Adrenal gland (tissue), 12 donors: Measurements from ENCODE around the gene PRDM4. TPM values are rescaled to one million over a fixed set of nuclear protein-coding genes. Genes with fewer than 3 reads are reported as not detected.

Experiments used
- DNase-seq, 7 donors: peaks; one replicate each; pipeline ENCODE4 v3.0.0-alpha.2; 2019 to 2020
- H3K27ac ChIP-seq, 5 donors: fragments of 200-600 bp; sonication (generic) in 4 of 5; 1 replicate in 3 of 5; 2 replicates in 2 of 5; pipeline versions ENCODE4 v1.5.1 to v1.8.0; 2016 to 2020; ENCODE audit warnings: mild to moderate bottlenecking in 1 of 5
- H3K27me3 ChIP-seq: fragments of 200-600 bp; 2 replicates; pipeline ENCODE4 v1.8.0; 2021
- H3K36me3 ChIP-seq, 2 donors: fragments of 200-600 bp; replicated peaks in 1 of 2; 1 replicate in 1 of 2; 2 replicates in 1 of 2; pipeline versions ENCODE4 v1.5.1 to v1.8.0; 2018 to 2022
- H3K4me1 ChIP-seq, 2 donors: fragments of 200-600 bp; replicated peaks in 1 of 2; 1 replicate in 1 of 2; 2 replicates in 1 of 2; pipeline versions ENCODE4 v1.5.1 to v1.8.0; 2018 to 2021
- H3K4me3 ChIP-seq, 4 donors: fragments of 200-600 bp; sonication (generic) in 3 of 4; one replicate each; pipeline ENCODE4 v1.5.1; 2016 to 2018
- H3K9me3 ChIP-seq, 3 donors: fragments of 200-600 bp; sonication (generic) in 1 of 3; replicated peaks in 1 of 3; 1 replicate in 2 of 3; 2 replicates in 1 of 3; pipeline versions ENCODE4 v1.5.1 to v1.8.0; 2016 to 2021
- POLR2A ChIP-seq, 2 donors: fragments of 450-650 bp; IDR thresholded peaks; one replicate each; pipeline ENCODE4 v1.6.1; 2017; ENCODE audit warnings: antibody characterized with exemption in 2 of 2, mild to moderate bottlenecking in 2 of 2, moderate library complexity in 1 of 2
- WGBS, 4 donors: extraction: QIAGEN DNeasy Blood & Tissue Kit in 2 of 4; methylation state at CpG; one replicate each; pipeline versions ENCODE4 v1.1.5 to v1.1.7; 2013 to 2017; 5-methylcytosine and 5-hydroxymethylcytosine counted together
- intact Hi-C, 2 donors: fragments of 100-400 bp; cut with DNase I; formaldehyde crosslinking; loops; one replicate each; pipeline versions ENCODE4 v1.14.1 to v1.15.0; 2022 to 2023
- polyA plus RNA-seq, 3 donors: library from polyadenylated mRNA; stranded (reverse); fragments of 200-250 nt in 2 of 3; fragments of 350-450 nt in 1 of 3; fragmentation: Illumina TruSeq in 1 of 3; extraction: RNeasy Lipid Tissue Mini Kit (QIAGEN cat#74804) in 1 of 3; gene quantifications; one replicate each; pipeline ENCODE4 v1.2.3, GENCODE V29; 2013 to 2014
- total RNA-seq, 9 donors: library from RNA; depleted of rRNA in 4 of 9; stranded (reverse); fragments of >200 nt in 4 of 9; fragments of 120-200 nt in 1 of 9; fragmentation: NEBNext Ultra II Directional in 1 of 9; extraction: Animal tissue kit (Norgen Biotek cat#: 25700) in 1 of 9; gene quantifications; one replicate each; pipeline versions ENCODE4 v1.1.0 to v1.2.4, GENCODE V29; 2013 to 2023
- TF ChIP-seq, protein P1 (sequence below), 6 experiments: fragments of 450-650 bp in 4 of 6; fragments of 200-600 bp in 2 of 6; sonication (generic) in 1 of 6; IDR thresholded peaks; 1 replicate in 5 of 6; 2 replicates in 1 of 6; pipeline versions ENCODE4 v1.5.1 to v1.8.0; 2016 to 2021; ENCODE audit warnings: antibody characterized with exemption in 6 of 6, mild to moderate bottlenecking in 2 of 6, moderate library complexity in 1 of 6
- donor health status: healthy with polysubstance abuse.
- donor health status: Bipolar disorder and iron deficiency.
- donor health status: DM: yes; HTN: yes; CAD: no.
- donor health status: DM: no; HTN: no; CAD: no.
- donor health status: DM: no; HTN: no; CAD: no.
- donor health status: DM: yes; HTN: yes; CAD: no.

PRDM4 gene
- total and polyA plus RNA-seq, 12 donors, result 10.0 to 31.5 (median 22.2) TPM

DNA sequence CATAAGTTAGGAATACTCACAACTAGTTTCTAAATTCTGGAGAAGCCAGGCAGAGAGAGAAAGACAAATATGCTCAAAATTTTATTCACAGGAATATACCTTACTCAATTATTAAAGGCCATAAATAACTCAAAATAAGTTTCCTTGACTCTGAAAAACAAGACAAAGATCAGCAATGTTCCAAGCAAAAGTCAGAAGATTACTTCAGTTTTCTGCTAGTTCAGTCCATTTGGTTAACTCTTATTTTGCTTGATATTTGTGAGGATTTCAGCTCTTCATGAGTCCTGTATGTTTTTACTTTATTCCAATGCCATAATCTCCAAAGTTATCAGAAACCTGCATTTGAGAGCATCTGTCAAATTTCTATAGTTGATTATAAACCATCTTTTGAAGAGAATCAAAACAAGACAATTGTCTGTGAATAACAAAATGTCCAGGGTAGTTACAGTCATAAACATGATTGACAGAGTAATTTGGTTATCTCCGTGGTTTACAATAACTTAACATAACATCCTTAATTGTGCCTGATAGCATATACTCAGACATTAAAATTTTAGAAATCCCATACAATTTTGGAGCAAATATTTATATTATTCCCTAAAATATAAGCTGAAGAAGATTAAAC, 30.6 kb upstream of the PRDM4 start:
- Histone ChIP-seq H3K4me1 (no peaks in the 10 kb centered on the region), H3K9me3 (no peaks in the 10 kb centered on the region), H3K4me3 (no peak overlapping the region), H3K27ac (no peak overlapping the region), H3K27me3 (peaks cover 7% of the 10 kb centered on the region), H3K36me3 (no peaks in the 10 kb centered on the region)
- TF ChIP-seq POLR2A (IDR thresholded peaks at IDR 0.05), result no peak
- TF ChIP-seq, protein P1, sequence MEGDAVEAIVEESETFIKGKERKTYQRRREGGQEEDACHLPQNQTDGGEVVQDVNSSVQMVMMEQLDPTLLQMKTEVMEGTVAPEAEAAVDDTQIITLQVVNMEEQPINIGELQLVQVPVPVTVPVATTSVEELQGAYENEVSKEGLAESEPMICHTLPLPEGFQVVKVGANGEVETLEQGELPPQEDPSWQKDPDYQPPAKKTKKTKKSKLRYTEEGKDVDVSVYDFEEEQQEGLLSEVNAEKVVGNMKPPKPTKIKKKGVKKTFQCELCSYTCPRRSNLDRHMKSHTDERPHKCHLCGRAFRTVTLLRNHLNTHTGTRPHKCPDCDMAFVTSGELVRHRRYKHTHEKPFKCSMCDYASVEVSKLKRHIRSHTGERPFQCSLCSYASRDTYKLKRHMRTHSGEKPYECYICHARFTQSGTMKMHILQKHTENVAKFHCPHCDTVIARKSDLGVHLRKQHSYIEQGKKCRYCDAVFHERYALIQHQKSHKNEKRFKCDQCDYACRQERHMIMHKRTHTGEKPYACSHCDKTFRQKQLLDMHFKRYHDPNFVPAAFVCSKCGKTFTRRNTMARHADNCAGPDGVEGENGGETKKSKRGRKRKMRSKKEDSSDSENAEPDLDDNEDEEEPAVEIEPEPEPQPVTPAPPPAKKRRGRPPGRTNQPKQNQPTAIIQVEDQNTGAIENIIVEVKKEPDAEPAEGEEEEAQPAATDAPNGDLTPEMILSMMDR (IDR thresholded peaks at IDR 0.05), result no peak
- WGBS, 4 donors, result 61 to 89% (median 71%) methylated on average over 1 of the region's 1 CpG
- intact Hi-C loops, result no loop called here
- no peak for DNase-seq

DNA sequence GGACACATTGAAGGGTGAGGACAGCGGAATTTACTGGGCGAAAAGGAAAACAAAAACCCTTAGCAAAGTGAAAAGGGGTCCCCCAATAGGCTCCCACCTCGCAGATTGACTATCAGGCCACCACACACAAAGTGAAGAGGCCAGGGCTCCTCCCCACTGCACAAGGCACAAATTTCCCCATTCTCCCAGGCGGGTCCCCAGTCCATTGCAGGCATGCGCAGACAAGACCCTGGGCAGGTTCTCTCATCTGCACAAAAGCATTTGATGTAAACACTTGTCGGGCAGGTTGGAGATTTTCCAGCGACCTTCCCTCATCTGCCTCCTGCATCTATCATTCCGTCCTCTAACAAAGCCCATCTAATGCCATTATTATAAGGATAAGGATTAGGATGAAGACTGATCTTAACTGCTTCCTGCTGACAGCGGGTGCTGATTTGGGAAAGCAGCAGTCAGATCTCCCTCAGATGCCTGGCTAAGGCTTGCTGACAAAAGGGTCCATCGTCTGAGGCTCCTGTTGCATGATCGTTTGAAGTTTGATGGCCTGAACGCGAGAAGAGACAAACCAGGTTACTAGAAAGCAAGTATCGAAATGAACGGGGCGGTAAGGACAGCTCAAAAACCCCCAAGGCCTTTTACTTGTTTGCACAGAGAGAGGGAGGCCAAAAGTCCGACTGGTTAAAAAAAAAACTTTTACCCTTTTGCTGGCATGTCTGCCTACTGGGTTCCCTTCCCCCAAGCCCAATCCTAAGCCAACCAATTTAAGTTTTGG, 27.9 kb upstream of the PRDM4 start:
- H3K9me3 ChIP-seq, result no peaks in the 10 kb centered on the region

DNA sequence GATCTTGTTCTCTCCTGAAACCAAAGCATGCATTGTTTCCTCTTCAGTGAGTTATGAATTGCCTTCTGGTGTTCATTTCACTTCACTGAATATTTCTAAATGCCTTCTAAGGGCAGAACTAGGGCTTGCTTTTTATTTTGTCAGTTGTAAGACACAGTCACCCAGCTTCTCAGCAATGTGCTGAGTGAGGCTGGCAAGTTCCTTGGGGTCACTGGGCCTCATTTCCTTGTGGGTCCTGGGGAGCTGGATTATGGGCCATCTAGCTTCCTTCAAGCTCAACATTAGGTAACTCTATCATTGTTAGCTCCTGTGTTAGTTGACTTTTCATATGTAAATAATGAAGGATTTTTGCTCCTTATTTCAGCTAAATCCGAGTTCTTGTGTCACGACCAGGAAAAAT, 27.3 kb upstream of the PRDM4 start:
- intact Hi-C loops, result no loop called here
- no peaks in the 10 kb centered on the region for H3K36me3 ChIP-seq
- DNase-seq, result no peak
- 78 to 93% (median 79%) methylated on average over 2 of the region's 2 CpGs for WGBS, 4 donors
- H3K4me1 ChIP-seq, result no peaks in the 10 kb centered on the region
- no peak overlapping the region for H3K4me3 ChIP-seq
- H3K27me3 ChIP-seq, result peaks cover 6% of the 10 kb centered on the region
- no peaks in the 10 kb centered on the region for H3K9me3 ChIP-seq
- TF ChIP-seq, protein P1 (IDR thresholded peaks at IDR 0.05), result no peak
- H3K27ac ChIP-seq, result no peak overlapping the region

More for the DNA sequence above, 27.9 kb upstream of the PRDM4 start:
- Histone ChIP-seq H3K4me1 (no peaks in the 10 kb centered on the region), H3K27me3 (peaks cover 7% of the 10 kb centered on the region), H3K27ac (no peak overlapping the region), H3K36me3 (no peaks in the 10 kb centered on the region), H3K4me3 (no peak overlapping the region)
- intact Hi-C loops, result no loop called here
- no peak for TF ChIP-seq POLR2A (IDR thresholded peaks at IDR 0.05)
- TF ChIP-seq, protein P1 (IDR thresholded peaks at IDR 0.05), result no peak
- WGBS, 4 donors, result 69 to 76% (median 72%) methylated on average over 17 of the region's 17 CpGs
- no peak for DNase-seq

DNA sequence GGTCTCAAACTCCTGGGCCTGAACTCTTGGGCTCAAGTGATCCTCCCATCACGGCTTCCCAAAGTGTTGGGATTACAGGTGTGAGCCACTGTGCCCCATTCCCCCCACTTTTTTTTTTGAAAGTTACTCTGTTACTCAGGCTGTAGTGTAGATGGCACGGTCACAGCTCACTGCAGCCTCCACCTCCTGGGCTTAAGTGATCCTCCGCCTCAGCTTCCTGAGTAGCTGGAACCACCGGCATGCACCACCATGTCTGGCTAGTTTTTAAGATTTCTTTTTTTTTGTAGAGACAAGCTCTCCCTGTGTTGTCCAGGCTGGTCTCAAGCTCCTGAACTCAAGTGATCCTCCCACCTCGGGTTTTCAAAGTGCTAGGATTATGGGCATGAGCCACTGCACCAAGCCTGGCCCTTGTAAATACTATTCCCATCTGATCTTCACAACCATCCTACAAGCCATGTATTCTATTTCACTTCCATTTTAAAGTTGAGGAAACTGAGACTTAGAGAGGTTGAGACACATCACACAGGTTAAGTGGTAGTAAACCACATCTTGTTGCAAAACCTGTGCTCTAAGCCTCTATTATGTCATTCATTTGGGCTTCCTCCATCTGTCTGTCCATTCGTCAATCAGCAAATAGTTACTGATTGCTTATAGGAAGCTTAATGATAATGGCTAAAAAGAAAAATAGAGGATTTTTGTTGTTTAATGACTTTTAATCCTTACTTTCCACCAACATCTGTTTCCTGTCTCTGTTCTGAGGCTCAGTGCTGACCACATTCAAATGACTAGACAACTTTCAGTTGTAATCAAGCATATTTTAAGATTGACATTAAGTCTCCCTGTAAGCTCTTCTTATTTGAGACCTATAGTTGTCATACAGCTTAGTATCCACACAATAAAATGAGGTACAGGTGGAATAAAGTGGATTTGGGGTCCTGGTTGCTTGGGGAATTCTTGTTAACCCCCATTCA, 22.8 kb upstream of the PRDM4 start:
- intact Hi-C loops, result no loop called here
- TF ChIP-seq, protein P1 (IDR thresholded peaks at IDR 0.05), result no peak
- TF ChIP-seq POLR2A (IDR thresholded peaks at IDR 0.05), result no peak
- Histone ChIP-seq H3K4me3 (no peak overlapping the region), H3K36me3 (no peaks in the 10 kb centered on the region), H3K27me3 (no peaks in the 10 kb centered on the region), H3K27ac (no peak overlapping the region), H3K9me3 (no peaks in the 10 kb centered on the region), H3K4me1 (no peaks in the 10 kb centered on the region)
- DNase-seq, result no peak
- 71 to 75% (median 72%) methylated on average over 6 of the region's 6 CpGs for WGBS, 4 donors
